Testis (tissue), 2 donors: ENCODE results near the gene BSPRY.
"Not testable (repeated sequence)": the region's sequence is repeated elsewhere in the genome, so short reads cannot be mapped to it uniquely, and the experiment has no call there.

ENCODE experiments used
- POLR2A ChIP-seq: fragments of 450-650 bp; IDR thresholded peaks from one replicate; pipeline ENCODE4 v1.6.1; 2017; ENCODE audit warnings: antibody characterized with exemption, mild to moderate bottlenecking, moderate library complexity
- TF ChIP-seq, protein P1 (sequence below), 3 experiments: fragments of 450-650 bp in 2 of 3; fragments of 200-600 bp in 1 of 3; sonication (generic) in 1 of 3; IDR thresholded peaks; one replicate each; pipeline ENCODE4 v1.5.1; 2016 to 2019; ENCODE audit warnings: antibody characterized with exemption in 3 of 3, mild to moderate bottlenecking in 2 of 3, moderate library complexity in 1 of 3

DNA sequence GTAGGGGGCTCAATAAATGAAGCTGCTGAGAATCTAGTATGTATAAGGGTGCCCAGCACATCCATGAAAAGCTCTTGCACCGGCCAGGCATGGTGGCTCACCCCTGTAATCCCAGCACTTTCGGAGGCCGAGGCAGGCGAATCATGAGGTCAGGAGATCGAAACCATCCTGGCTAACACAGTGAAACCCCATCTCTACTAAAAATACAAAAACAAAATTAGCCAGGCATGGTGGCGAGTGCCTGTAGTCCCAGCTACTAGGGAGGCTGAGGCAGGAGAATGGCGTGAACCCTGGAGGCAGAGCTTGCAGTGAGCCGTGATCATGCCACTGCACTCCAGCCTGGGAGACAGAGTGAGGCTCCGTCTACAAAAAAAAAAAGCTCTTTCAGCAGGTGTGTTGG is 57.0 kb downstream of the BSPRY start:
- not testable (repeated sequence) for TF ChIP-seq POLR2A
- TF ChIP-seq, protein P1, sequence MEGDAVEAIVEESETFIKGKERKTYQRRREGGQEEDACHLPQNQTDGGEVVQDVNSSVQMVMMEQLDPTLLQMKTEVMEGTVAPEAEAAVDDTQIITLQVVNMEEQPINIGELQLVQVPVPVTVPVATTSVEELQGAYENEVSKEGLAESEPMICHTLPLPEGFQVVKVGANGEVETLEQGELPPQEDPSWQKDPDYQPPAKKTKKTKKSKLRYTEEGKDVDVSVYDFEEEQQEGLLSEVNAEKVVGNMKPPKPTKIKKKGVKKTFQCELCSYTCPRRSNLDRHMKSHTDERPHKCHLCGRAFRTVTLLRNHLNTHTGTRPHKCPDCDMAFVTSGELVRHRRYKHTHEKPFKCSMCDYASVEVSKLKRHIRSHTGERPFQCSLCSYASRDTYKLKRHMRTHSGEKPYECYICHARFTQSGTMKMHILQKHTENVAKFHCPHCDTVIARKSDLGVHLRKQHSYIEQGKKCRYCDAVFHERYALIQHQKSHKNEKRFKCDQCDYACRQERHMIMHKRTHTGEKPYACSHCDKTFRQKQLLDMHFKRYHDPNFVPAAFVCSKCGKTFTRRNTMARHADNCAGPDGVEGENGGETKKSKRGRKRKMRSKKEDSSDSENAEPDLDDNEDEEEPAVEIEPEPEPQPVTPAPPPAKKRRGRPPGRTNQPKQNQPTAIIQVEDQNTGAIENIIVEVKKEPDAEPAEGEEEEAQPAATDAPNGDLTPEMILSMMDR (IDR thresholded peaks at IDR 0.05), result not testable (repeated sequence)
